Suprapubic skin (tissue), 3 donors: ENCODE measurements around the gene RNF145.

Experiments used
- CTCF ChIP-seq, 2 donors: fragments of 200-600 bp in 1 of 2; fragments of 450-650 bp in 1 of 2; sonication (generic) in 1 of 2; IDR thresholded peaks; one replicate each; pipeline ENCODE4 v1.5.1; 2016 to 2019; ENCODE audit warnings: antibody characterized with exemption in 2 of 2, mild to moderate bottlenecking in 1 of 2, moderate library complexity in 1 of 2
- POLR2A ChIP-seq, 2 donors: fragments of 450-650 bp; IDR thresholded peaks; one replicate each; pipeline ENCODE4 v1.6.1; 2017; ENCODE audit warnings: antibody characterized with exemption in 2 of 2, mild to moderate bottlenecking in 2 of 2, moderate library complexity in 2 of 2

GRCh38 chr5:159120446-159120845, 88.9 kb downstream of the RNF145 start:
- TF ChIP-seq CTCF (IDR thresholded peaks at IDR 0.05) (no peak), POLR2A (IDR thresholded peaks at IDR 0.05) (no peak)
